ENCODE measurements around the gene ACTR1B.
A peak's percentile ranks its signal among the peaks of the same experiment; 100 is the strongest.
"Not testable (repeated sequence)": the region's sequence is repeated elsewhere in the genome, so short reads cannot be mapped to it uniquely, and the experiment has no call there.

The ACTR1B gene

GRCh38 chr2:97701186-97701585 is 37.3 kb upstream of the ACTR1B start:
- DNase-seq, result no peak
- TF ChIP-seq GATA1 (IDR thresholded peaks at IDR 0.05; ENCODE audit: low read depth, low read length) (no peak), POLR2A (IDR thresholded peaks at IDR 0.05; ENCODE audit: low read length) (no peak)

- peak; percentile 39 to 51 for DNase-seq
These were observed 36.1 kb upstream of the ACTR1B start for GRCh38 chr2:97699765-97700444.

GRCh38 chr2:97698530-97698929 is 34.7 kb upstream of the ACTR1B start:
- no peak for DNase-seq
- TF ChIP-seq POLR2A (IDR thresholded peaks at IDR 0.05; ENCODE audit: low read length) (no peak), GATA1 (IDR thresholded peaks at IDR 0.05; ENCODE audit: low read depth, low read length) (no peak)

More at GRCh38 chr2:97699765-97700444, 36.1 kb upstream of the ACTR1B start:
- TF ChIP-seq GATA1 (IDR thresholded peaks at IDR 0.05; ENCODE audit: low read depth, low read length) (no peak), POLR2A (IDR thresholded peaks at IDR 0.05; ENCODE audit: low read length) (no peak)

- DNase-seq, result peak; percentile 83 to 92
- TF ChIP-seq POLR2A (IDR thresholded peaks at IDR 0.05; ENCODE audit: low read length), result no peak
- TF ChIP-seq GATA1 (IDR thresholded peaks at IDR 0.05; ENCODE audit: low read depth, low read length), result no peak
These were observed 33.7 kb upstream of the ACTR1B start for GRCh38 chr2:97697252-97698235.

DNA sequence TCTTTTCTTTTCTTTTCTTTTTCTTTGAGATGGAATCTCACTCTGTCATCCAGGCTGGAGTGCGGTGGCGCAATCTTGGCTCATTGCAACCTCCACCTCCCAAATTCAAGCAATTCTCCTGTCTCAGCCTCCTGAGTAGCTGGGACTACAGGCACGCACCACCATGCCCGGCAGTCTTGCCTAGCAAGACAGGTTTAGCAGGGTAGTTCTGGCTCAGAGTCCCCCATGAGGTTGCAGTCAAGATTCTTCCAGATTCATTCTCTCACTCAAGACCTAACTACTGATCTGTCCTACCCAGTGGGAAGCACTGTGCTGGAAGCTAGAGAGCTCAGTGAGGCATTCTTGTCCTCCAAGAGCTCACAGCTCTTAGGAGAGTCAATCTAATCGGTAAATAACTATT is 31.9 kb upstream of the ACTR1B start:
- TF ChIP-seq GATA1 (IDR thresholded peaks at IDR 0.05; ENCODE audit: low read depth, low read length) (no peak), POLR2A (IDR thresholded peaks at IDR 0.05; ENCODE audit: low read length) (no peak)
- no peak for DNase-seq

GRCh38 chr2:97693476-97693875 is 29.6 kb upstream of the ACTR1B start:
- no peak for TF ChIP-seq POLR2A (IDR thresholded peaks at IDR 0.05; ENCODE audit: low read length)
- TF ChIP-seq GATA1 (IDR thresholded peaks at IDR 0.05; ENCODE audit: low read depth, low read length), result no peak

GRCh38 chr2:97691166-97691565 is 27.3 kb upstream of the ACTR1B start:
- DNase-seq, result no peak
- TF ChIP-seq POLR2A (IDR thresholded peaks at IDR 0.05; ENCODE audit: low read length) (no peak), GATA1 (IDR thresholded peaks at IDR 0.05; ENCODE audit: low read depth, low read length) (no peak)

More at GRCh38 chr2:97693476-97693875, 29.6 kb upstream of the ACTR1B start:
- no peak for DNase-seq

DNA sequence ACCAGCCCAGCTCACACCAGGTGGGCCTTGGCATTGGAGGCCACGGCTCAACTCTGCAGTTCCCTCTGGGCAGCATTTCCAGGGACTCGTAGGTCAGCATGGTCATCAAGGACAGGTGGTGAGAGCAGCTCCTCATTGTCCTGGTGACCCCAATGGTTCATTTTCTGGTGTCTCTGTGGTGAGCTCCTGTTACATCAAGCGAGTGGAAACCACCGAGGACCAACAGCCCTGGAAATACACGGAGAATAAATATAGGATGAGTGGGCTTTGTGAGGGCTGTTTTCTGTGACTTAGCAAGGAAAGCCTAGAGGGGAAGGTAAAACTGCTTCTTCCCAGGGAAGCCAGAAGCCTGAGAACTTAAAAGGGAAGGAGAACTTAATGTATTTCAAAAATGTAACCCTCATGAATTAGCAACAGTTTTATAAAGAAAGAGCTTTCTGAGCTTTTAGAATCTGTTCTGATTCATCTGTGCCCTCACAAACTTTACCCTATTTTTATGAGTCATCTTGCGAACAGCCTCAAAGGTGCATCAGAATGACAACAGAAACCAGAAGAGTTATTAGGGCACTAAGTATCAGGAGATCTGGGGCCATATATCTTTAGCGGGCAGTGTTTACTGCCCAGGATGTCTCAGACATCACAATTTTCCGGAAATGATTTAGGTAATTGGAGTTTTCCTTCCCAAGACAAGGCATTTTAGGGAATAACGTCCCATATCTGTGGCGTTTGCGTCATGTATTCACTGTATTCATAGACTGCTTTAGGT is 24.4 kb upstream of the ACTR1B start:
- no peak for DNase-seq
- TF ChIP-seq GATA1 (IDR thresholded peaks at IDR 0.05; ENCODE audit: low read depth, low read length) (no peak), POLR2A (IDR thresholded peaks at IDR 0.05; ENCODE audit: low read length) (no peak)

- not testable (repeated sequence) for DNase-seq
These were observed 23.4 kb upstream of the ACTR1B start for GRCh38 chr2:97687235-97687634.

DNA sequence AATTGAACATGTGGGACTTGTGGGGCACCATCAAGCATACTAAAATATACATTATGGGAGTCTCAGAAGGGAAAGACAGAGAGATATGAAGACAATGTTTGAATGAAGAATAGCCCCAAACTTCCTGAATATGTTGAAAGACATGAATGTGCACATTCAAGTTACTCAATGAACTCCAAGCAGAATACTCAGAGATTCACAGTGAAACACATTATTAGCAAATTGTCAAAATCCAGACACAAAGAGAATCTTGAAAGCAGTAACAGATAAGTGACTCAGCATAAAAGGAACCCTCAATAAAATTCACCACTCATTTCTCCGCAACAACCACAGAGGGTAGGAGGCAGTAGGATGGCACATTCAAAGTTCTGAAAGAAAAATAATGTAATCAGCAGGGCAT is 14.5 kb upstream of the ACTR1B start:
- DNase-seq, result no peak
- TF ChIP-seq POLR2A (IDR thresholded peaks at IDR 0.05; ENCODE audit: low read length) (no peak), GATA1 (IDR thresholded peaks at IDR 0.05; ENCODE audit: low read depth, low read length) (no peak)

GRCh38 chr2:97677480-97677879 is 13.6 kb upstream of the ACTR1B start:
- DNase-seq, result no peak
- no peak for TF ChIP-seq GATA1 (IDR thresholded peaks at IDR 0.05; ENCODE audit: low read depth, low read length)
- TF ChIP-seq POLR2A (IDR thresholded peaks at IDR 0.05; ENCODE audit: low read length), result no peak

DNA sequence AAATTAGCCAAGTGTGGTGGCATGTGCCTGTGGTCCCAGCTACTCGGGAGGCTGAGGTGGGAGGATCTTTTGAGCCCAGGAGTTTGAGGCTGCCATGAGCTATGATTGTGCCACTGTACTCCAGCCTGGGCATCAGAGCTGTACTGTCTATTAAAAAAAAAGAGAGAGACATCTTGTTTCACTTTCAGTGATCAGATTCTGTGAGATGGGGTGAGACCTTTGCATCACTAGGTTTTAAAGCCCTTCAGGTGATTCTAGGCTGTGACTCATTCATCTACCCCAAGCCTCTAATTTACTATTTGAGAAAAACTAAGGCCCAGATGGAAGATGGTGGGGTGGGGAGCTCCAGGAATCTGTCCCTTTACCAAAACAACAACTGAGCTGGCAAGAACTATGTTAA is 12.8 kb upstream of the ACTR1B start:
- DNase-seq, result no peak
- TF ChIP-seq GATA1 (IDR thresholded peaks at IDR 0.05; ENCODE audit: low read depth, low read length), result no peak
- no peak for TF ChIP-seq POLR2A (IDR thresholded peaks at IDR 0.05; ENCODE audit: low read length)

DNA sequence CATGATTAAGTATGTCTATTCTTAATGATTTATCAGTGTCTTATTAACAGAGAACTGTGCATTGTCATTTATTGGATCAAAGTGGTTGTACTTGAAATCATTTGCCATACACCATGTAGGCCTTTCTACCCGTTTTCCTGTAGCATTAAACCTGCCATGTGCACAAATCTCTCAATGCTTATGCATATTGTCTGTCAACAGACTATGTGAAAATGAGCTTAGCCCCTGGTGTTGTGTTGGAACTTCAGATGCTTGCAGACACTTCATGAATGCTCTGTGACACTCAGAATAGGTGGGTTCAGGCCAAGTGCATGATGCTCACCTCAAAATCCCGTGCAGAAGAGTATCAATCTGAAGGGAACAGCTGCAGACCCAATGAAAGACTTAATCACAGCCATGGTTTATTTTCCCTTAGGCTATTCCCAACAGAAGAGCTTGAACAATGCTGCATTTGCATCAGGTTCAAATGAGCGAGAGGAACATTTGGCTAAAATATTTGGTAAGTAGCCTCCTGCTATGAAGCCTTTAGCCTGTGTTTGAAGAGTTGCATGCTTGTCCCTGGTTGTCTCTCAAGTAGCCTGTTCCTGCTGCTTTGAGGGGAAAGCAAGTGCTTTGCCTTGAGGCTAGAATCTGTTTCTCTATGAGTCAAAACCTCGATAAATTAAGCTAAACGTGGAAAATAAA is 11.7 kb upstream of the ACTR1B start:
- TF ChIP-seq POLR2A (IDR thresholded peaks at IDR 0.05; ENCODE audit: low read length), result no peak
- no peak for TF ChIP-seq GATA1 (IDR thresholded peaks at IDR 0.05; ENCODE audit: low read depth, low read length)
- no peak for DNase-seq
